ENCODE results near the gene PHTF2. TPM values are rescaled to one million over a fixed set of nuclear protein-coding genes. Genes with fewer than 3 reads are reported as not detected.

PHTF2 gene
- total RNA-seq, 2 experiments from 2014 or later, result 24.5 to 25.3 TPM

DNA sequence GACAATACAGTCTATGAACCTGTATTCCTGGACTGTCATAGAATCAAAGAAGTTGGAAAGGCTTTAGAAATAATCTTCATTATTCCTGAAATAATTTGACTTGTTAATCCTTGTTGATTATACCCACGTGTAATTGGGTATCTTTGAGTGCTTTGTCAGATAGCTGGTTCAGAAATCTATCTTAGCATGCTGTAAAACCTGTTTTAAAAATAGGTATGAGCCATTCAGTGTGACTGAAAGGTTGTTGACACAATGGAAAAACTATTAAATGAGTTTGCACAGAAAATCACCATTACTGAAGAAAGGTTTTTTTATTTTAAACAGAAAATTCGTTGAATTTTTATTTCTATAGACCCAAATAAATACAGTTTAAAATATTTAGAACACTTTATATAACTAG lies 38.7 kb downstream of the PHTF2 start:
- intact Hi-C loops (cut with micrococcal nuclease), result no loop called here
- H3K9me3 Mint-ChIP-seq, result peaks cover 1% of the 10 kb centered on the region
- H3K4me3 Mint-ChIP-seq, result no peak overlapping the region
- peaks cover 5% of the 10 kb centered on the region for H3K36me3 Mint-ChIP-seq (ENCODE audit: low read depth)
- no peak for DNase-seq
- H3K27ac Mint-ChIP-seq, result no peak overlapping the region
- peaks cover 22% of the 10 kb centered on the region for H3K4me1 Mint-ChIP-seq (ENCODE audit: low read depth)
- H3K27me3 Mint-ChIP-seq (ENCODE audit: low read depth), result no peaks in the 10 kb centered on the region
- CTCF ChIA-PET, result interaction anchor here (0.6 kb wide), 2 partner anchors 25 to 267 kb away, joined by 3 to 4 read pairs; no protein-coding TSS in a partner anchor

DNA sequence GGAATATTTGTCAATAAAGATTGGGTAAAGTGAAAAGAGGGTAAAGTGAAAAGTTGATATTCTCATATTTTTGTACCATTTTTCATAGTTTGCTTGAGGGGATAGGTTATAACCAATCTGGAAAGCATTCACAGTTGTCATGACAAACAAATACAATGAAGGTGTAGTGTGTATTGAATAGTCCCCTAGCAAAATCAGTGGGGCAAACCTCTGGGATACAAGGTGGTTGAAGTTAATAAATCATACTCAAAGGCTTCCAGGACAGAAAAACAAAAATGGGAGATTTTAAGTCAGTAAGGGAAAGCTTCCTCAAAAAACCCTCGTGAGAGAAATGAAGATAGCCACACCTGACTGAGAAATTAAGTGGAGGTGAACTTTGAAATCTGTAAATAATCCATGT lies 39.4 kb downstream of the PHTF2 start:
- H3K4me3 Mint-ChIP-seq, result no peak overlapping the region
- peaks cover 1% of the 10 kb centered on the region for H3K9me3 Mint-ChIP-seq
- CTCF ChIA-PET, result no interaction called here
- H3K4me1 Mint-ChIP-seq (ENCODE audit: low read depth), result peaks cover 22% of the 10 kb centered on the region
- peaks cover 5% of the 10 kb centered on the region for H3K36me3 Mint-ChIP-seq (ENCODE audit: low read depth)
- H3K27ac Mint-ChIP-seq, result no peak overlapping the region
- H3K27me3 Mint-ChIP-seq (ENCODE audit: low read depth), result no peaks in the 10 kb centered on the region
- intact Hi-C loops (cut with micrococcal nuclease), result no loop called here
- no peak for DNase-seq

DNA sequence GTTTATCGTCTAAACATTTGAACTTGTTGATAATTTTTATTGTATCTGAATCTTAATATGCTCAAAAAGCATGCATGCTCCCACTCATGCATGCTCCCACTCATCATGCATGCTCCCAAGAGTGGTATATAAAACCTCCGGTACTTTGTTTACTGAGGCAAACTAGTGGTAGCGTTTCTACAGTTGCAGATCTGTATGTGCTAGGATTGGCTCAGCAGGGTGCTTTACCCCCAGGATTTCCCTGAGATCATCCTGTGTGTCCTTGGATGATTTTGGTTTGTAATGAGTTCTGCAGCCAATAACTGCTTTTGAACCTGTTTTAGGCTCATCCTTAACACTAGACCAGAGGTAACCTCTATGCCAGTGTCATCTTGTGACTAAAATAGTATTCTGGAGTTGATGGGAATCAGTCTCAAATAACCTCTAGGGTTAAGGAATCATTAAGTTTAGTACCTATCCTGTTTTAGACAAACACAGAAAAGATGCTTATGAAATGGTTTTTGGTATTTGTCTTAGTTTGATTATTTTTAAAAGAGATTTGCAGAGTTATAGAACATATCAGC lies 40.4 kb downstream of the PHTF2 start:
- Mint-ChIP-seq H3K4me3 (no peak overlapping the region), H3K27me3 (ENCODE audit: low read depth) (no peaks in the 10 kb centered on the region), H3K9me3 (peaks cover 1% of the 10 kb centered on the region), H3K4me1 (ENCODE audit: low read depth) (peaks cover 16% of the 10 kb centered on the region), H3K36me3 (ENCODE audit: low read depth) (peaks cover 7% of the 10 kb centered on the region), H3K27ac (no peak overlapping the region)
- no peak for DNase-seq
- CTCF ChIA-PET, result no interaction called here
- intact Hi-C loops (cut with micrococcal nuclease), result no loop called here

DNA sequence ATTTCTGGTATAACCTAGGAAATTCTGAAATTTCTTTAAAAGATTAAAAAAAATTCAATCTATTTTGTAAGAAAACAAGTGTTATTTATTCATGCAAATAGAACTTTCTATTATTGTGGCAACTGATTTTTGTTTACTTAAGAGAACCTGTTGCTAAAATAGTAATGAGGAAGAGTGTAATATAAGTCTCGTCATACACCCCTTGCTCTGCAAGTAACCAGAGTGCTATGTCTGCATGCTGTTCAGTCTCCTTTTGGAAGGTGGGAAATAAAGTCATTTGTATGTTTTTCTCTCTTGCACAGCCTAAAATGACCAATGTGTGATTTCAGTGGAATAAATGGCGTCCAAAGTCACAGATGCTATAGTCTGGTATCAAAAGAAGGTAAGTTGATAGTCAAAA lies 41.3 kb downstream of the PHTF2 start:
- no peak for DNase-seq
- Mint-ChIP-seq H3K27me3 (ENCODE audit: low read depth) (no peaks in the 10 kb centered on the region), H3K9me3 (peaks cover 1% of the 10 kb centered on the region), H3K27ac (no peak overlapping the region), H3K4me1 (ENCODE audit: low read depth) (peaks cover 8% of the 10 kb centered on the region), H3K36me3 (ENCODE audit: low read depth) (peaks cover 7% of the 10 kb centered on the region), H3K4me3 (no peak overlapping the region)
- CTCF ChIA-PET, result no interaction called here
- intact Hi-C loops (cut with micrococcal nuclease), result no loop called here

DNA sequence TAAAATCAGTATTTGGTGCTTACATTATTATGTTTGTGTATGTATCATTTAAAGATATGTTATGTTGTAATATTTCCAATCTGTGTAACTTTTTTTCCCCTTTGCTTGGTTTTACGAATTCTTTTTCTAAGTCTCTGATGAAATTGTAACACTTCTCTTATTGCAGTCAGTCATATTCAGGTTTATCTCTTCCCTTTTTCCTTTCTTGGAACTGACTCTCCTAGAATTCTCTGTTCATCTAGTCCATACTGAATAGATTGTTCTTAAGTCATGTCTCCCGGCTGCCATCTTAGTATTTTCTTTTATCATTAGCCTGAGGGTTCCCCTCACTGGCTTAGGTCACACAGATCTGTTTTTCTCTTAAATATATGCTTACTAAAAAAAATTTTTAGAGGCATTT lies 44.6 kb downstream of the PHTF2 start:
- peaks cover 2% of the 10 kb centered on the region for H3K36me3 Mint-ChIP-seq (ENCODE audit: low read depth)
- H3K27me3 Mint-ChIP-seq (ENCODE audit: low read depth), result no peaks in the 10 kb centered on the region
- H3K4me3 Mint-ChIP-seq, result no peak overlapping the region
- peaks cover 3% of the 10 kb centered on the region for H3K4me1 Mint-ChIP-seq (ENCODE audit: low read depth)
- H3K27ac Mint-ChIP-seq, result no peak overlapping the region
- DNase-seq, result no peak
- H3K9me3 Mint-ChIP-seq, result no peaks in the 10 kb centered on the region
- CTCF ChIA-PET, result no interaction called here
- intact Hi-C loops (cut with micrococcal nuclease), result no loop called here

DNA sequence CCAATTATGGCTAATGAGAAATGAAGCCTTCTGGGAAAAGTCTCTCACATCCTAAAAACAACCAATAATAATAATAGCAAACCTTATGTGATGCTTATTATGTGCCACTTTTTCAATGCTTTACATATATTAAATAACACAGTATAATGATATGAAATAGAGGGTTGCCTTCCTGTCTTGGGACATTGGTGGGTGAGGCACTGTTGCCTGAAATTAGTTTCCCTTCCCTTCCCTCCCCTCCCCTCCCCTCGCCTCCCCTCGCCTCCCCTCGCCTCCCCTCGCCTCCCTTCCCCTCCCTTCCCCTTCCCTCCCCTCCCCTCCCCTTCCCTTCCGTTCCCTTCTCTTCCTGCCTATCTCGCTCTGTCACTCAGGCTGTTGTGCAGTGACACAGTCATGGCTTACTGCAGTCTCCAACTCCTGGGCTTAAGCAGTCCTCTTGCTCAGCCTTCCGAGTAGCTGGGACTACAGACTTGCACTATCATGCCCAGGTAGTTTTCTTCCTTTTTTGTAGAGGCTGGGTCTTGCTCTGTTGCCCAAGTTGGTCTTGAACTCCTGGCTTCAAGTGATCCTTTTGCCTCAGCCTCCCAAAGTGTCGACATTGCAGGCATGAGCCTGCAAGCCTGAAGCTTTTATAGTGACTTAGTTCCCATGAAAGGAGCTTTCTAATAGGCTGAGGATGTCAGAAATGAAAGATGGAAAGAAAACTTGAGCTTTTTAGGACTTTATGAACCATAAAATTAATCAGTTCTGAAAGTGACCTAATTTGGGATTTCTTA lies 47.9 kb downstream of the PHTF2 start:
- CTCF ChIA-PET, result no interaction called here
- H3K36me3 Mint-ChIP-seq (ENCODE audit: low read depth), result peaks cover 6% of the 10 kb centered on the region
- H3K27ac Mint-ChIP-seq, result no peak overlapping the region
- no peak for DNase-seq
- peaks cover 7% of the 10 kb centered on the region for H3K4me1 Mint-ChIP-seq (ENCODE audit: low read depth)
- intact Hi-C loops (cut with micrococcal nuclease), result no loop called here
- no peak overlapping the region for H3K4me3 Mint-ChIP-seq
- H3K9me3 Mint-ChIP-seq, result no peaks in the 10 kb centered on the region
- no peaks in the 10 kb centered on the region for H3K27me3 Mint-ChIP-seq (ENCODE audit: low read depth)

DNA sequence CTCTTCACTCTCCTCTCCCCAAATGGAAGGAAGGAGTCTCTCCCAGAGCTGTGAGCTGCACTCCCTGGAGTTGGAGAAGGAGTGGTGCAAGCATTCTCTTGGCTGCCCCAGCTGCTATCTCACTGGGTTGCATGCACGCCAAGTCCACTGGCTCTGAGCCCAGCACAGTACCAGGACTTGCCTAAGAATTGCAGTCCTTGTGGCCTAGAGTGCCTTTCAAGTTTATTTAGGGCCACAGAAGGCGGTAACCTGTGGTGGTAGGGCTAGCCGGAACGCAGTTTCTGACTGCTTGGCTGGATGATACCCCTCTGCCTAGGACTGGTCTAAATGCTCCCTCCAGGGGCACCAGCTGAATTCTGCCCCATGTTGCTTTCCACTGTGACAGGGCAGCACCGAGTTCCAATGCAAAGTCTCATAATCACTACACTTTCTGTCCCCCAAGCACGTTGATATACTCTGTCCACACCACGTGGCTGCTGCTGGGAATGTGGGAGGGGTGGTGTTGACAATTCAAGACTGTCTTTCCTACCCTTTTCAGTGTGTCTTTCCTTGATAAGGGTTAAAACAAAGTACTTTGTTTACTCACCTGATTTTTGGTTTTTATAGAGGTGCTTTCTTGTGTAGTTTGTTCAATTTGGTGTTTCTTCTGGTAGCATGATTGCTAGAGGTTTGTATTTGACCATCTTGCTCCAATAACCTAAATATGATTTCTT lies 57.0 kb downstream of the PHTF2 start:
- Mint-ChIP-seq H3K27ac (no peak overlapping the region), H3K9me3 (no peaks in the 10 kb centered on the region), H3K4me1 (ENCODE audit: low read depth) (peaks cover 24% of the 10 kb centered on the region), H3K4me3 (no peak overlapping the region), H3K27me3 (ENCODE audit: low read depth) (no peaks in the 10 kb centered on the region), H3K36me3 (ENCODE audit: low read depth) (no peaks in the 10 kb centered on the region)
- intact Hi-C loops (cut with micrococcal nuclease), result no loop called here
- CTCF ChIA-PET, result no interaction called here
- DNase-seq, result no peak

DNA sequence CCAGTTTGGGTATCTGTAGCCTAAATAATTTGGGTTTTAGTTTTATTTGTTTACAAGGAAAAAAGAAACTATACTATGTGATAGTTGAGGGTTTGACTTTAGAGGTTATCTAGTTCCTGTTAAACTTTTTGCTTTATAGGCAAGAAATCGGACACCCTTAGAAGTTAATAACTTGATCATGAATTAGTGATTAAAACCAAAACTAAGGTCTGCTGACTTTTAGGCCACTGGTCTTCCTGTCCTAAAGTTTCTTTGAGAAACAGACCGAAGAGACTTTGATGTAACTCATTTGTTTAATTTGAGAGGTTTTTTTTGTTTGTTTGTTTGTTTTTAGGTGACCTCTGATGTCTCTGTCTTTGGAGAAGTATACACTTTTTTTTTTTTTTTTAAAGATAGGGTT lies 59.7 kb downstream of the PHTF2 start:
- Mint-ChIP-seq H3K36me3 (ENCODE audit: low read depth) (no peaks in the 10 kb centered on the region), H3K27ac (no peak overlapping the region), H3K4me1 (ENCODE audit: low read depth) (peaks cover 16% of the 10 kb centered on the region), H3K4me3 (no peak overlapping the region), H3K9me3 (no peaks in the 10 kb centered on the region), H3K27me3 (ENCODE audit: low read depth) (no peaks in the 10 kb centered on the region)
- DNase-seq, result no peak
- CTCF ChIA-PET, result no interaction called here
- intact Hi-C loops (cut with micrococcal nuclease), result no loop called here

DNA sequence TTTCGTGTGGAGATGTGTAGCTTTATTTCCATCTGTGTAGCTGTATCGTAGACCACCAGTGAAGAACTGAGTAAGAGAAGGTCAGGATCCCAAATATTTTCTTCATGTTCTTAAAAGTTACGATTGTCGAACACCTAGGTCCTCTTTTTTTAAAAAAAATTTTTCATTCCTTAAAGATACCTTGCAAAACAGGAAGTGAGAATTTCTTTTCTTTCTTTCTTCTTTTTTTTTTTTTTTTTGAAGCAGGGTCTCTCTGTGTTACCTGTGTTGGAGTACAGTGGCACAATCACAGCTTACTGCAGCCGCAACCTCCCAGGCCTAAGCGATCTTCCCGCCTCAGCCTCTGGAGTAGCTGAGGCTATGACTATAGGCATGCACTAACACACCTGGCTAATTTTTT lies 60.8 kb downstream of the PHTF2 start:
- no peak overlapping the region for H3K27ac Mint-ChIP-seq
- no peaks in the 10 kb centered on the region for H3K27me3 Mint-ChIP-seq (ENCODE audit: low read depth)
- no peak for DNase-seq
- no peaks in the 10 kb centered on the region for H3K36me3 Mint-ChIP-seq (ENCODE audit: low read depth)
- no peak overlapping the region for H3K4me3 Mint-ChIP-seq
- intact Hi-C loops (cut with micrococcal nuclease), result no loop called here
- H3K4me1 Mint-ChIP-seq (ENCODE audit: low read depth), result peaks cover 16% of the 10 kb centered on the region
- H3K9me3 Mint-ChIP-seq, result no peaks in the 10 kb centered on the region
- CTCF ChIA-PET, result no interaction called here

DNA sequence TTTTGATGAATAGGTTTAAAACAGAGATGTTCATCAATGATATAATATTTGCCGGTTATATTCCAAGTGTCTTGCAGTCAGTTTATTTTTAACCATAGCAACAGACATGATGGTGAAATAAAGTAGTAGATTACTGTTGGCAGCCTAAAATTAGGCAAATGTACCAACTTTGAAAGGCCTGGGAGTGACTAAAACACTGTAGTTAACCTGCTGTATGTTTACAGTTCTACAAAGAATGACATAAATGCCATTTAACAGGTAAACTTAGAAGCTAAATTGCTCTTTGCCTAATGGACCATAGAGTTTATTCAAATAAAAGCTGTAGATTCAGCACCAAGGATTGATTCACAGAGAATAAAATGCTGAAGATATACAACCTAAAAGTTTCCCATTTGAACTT lies 64.1 kb downstream of the PHTF2 start:
- Mint-ChIP-seq H3K27ac (no peak overlapping the region), H3K4me3 (no peak overlapping the region), H3K36me3 (ENCODE audit: low read depth) (no peaks in the 10 kb centered on the region), H3K9me3 (no peaks in the 10 kb centered on the region), H3K4me1 (ENCODE audit: low read depth) (peaks cover 10% of the 10 kb centered on the region), H3K27me3 (ENCODE audit: low read depth) (no peaks in the 10 kb centered on the region)
- DNase-seq, result no peak
- CTCF ChIA-PET, result no interaction called here
- intact Hi-C loops (cut with micrococcal nuclease), result no loop called here

DNA sequence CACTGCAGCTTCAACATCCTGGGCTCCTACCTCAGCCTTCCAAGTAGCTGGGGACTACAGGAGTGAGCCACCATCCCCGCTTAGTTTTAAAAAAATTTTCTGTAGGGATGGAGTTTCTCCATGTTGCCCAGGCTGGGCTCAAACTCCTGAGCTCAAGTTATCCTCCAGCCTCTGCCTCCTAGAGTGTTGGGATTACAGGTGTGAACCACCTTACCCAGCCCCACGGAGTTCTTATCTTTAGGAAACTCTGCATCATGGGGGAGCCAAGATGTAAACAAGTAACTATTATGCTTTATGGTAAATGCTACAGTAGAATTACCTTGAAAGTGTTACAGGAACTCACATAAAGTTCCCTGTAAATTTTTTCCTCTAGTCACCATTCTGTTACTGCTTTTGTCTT lies 65.3 kb downstream of the PHTF2 start:
- Mint-ChIP-seq H3K27ac (no peak overlapping the region), H3K9me3 (no peaks in the 10 kb centered on the region), H3K4me1 (ENCODE audit: low read depth) (peaks cover 4% of the 10 kb centered on the region), H3K27me3 (ENCODE audit: low read depth) (no peaks in the 10 kb centered on the region), H3K36me3 (ENCODE audit: low read depth) (no peaks in the 10 kb centered on the region), H3K4me3 (no peak overlapping the region)
- DNase-seq, result no peak
- CTCF ChIA-PET, result interaction anchor here (1.2 kb wide), 1 partner anchor 10 kb away, joined by 3 read pairs; no protein-coding TSS in a partner anchor
- intact Hi-C loops (cut with micrococcal nuclease), result no loop called here

DNA sequence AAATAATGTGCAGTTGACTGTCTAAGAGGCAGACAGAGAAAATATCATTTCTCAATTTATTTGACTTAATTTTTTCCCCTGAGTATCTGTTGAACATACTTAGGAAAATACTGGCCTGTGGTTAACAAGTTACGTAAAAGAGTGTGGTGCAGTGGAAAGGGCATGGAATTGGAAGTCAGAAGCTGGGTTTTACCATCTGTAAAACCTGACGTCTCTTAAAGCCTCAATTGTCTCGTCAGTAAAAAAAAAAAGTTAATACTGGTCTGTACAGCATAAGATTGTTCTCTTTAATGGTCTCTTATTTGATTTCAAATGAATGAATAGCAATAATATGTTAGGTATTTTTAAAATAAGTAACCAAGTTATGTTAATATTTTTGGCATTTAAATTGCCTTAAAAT lies 67.8 kb downstream of the PHTF2 start:
- Mint-ChIP-seq H3K36me3 (ENCODE audit: low read depth) (peaks cover 8% of the 10 kb centered on the region), H3K4me1 (ENCODE audit: low read depth) (no peaks in the 10 kb centered on the region), H3K4me3 (no peak overlapping the region), H3K9me3 (no peaks in the 10 kb centered on the region), H3K27ac (no peak overlapping the region), H3K27me3 (ENCODE audit: low read depth) (no peaks in the 10 kb centered on the region)
- intact Hi-C loops (cut with micrococcal nuclease), result no loop called here
- CTCF ChIA-PET, result no interaction called here
- DNase-seq, result no peak
